NCI-H1092 treated with DMSO at 0.1 percent for 48 hours (cell line): ENCODE data around the gene TRAIP.

Experiments
- DNase-seq: peaks from one replicate; lab custom pipeline; 2025; lab: John Stamatoyannopoulos, UW

The TRAIP gene

DNA sequence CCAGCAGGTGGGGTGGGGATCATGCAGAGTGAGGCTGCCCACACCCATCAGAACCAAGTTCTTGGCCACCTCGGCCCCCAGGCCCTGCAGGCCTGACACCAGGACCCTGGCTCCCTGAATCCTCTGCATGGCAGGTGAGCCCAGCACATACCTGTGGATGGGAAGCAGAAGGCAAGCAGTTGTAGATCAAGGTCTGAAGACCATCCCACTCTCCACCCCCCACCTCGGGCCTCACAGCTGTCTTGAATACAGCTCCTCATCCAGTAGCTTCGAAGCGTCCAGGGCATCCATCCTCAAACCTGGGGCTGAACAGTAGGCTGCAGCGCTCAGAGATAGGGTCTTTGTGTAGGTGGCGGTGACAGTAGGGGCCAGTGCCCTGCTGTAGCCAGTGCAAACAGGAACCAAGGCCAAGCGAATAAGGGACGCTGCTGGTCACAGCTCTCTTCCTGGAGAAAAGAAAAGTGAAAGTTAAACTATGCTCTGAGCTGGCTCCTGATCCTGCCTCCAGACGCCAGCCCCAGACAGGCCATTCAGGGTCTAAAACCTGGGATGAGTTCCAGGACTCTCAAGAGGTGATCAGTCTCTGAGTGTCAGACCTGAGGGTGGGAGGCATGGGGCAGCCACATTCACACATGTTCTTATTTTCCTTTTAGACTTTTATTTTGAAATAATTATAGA is 42.7 kb downstream of the TRAIP start, which contains the start of gene UBA7:
Gene UBA7, minus strand, starts transcription at position 457 of the 678 bp plus-strand sequence. Its CDS starts 166 bp downstream, at position 291.
- DNase-seq: no peak

DNA sequence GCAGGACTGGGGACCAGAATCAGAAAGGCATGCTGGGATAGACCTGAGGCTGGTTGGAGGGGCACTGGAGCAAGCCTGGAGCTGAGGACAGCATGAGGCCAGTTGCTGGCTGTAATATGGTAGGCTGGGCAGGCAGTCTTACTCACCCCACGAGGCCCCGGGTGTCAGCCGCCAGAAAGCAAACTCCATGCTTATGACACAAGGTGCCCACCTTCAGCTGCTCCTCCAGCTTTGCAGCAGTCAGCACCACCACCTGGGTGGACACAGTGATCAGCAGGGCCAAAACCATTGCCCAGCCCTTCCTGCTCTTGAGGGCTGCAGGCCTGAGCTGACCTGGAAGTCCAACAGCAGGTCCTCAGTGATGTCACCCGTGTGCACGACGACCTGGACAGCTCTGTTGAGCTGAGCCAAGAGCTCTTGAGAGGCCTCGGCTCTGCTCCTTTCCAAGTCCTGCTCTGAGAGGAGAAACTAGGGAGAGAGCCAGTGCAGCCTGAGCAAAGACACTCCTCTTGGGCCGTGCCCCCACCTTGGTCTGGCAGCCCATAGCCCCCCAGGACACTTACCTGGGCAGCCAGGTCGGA is 43.4 kb downstream of the TRAIP start:
- DNase-seq: no peak

DNA sequence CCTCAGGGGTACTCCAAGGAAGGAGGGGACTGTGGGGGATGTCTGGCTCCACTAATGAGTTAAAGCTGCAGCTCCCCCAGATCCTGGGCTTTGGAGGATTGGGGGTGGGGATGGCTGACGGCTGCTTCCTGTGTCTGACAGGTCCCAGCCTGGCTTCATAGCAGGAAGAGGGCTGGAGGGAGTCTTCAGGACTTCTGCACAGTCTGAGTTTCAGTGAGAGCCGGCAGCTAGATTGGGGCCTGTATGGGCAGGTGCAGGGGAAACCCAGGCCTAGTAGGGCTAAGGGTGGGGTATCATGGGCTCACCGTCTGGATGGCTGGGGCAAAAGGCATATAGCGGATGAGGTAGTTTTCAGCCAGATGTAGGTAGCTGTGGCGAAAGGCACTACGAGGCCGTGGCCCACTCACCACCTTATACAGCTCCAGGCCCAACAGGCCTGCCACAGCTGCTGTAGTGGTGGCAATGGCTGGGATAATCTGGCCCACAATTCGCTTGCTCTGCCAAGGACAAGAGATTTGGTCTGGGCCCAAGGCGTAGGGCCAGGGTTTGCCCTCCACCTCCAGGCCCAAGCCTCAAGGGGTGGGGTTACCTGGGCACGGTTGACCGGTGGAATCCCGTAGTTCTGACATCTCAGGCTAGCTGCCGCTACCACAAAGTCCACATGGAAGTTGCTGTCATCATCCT is 48.8 kb downstream of the TRAIP start:
- DNase-seq: no peak

DNA sequence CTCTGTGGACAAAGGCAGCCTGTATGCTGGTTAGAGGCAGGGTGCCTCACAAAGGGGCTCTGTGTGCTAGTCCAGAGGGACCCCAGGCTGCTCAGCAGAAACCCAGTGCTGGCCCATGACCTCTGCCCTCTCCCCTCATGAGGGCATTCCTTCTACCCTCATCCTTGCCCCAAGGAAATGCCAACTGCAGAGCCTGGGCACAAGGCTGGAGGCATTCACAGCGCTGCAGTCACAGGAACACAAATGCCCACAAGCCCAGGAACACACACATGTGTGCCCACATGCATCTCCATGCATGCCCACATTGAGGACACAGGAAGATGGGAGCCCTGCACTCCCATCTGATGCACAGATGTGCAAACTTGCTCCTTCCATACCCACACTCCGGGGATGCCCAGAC is 49.5 kb downstream of the TRAIP start:
- DNase-seq: no peak

DNA sequence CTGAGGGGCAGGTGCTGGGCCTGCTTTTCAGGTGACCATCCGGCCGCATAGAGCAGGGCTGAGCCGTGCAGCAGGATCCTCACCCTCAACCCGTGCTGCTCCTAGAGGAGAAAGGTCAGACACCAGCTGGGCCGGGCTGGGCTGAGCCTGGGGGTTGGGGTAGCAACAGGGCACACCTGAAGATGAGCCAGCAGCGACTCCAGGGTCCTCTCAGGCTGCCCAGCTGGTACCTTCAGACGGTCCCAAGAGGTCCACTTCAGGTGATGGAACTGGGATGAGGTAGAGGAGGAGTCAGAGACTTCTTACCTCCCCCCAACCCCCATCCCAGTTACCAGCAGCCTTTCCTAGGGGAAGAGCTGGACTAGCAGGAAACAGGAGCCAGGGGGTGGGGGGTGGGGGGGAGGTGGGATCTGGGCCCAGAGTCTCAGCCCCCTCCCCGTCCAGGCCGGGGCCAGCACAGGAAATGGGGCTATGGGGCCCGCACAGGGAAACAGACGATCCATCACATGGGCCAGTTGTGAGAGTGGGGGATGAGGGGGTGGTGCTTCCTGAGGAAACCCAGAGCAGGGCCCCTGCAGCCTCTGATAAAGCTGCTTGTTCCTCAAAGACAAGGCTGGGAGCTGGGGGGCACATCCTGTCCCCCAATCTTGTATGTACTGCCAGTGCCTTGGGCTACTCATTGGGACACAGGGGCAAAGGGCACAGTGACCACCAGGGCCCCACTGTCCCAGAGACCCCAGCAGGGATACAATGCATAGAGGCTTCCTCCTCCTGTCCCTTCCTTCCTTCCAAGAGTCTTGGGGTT is 50.3 kb downstream of the TRAIP start:
- no peak for DNase-seq

DNA sequence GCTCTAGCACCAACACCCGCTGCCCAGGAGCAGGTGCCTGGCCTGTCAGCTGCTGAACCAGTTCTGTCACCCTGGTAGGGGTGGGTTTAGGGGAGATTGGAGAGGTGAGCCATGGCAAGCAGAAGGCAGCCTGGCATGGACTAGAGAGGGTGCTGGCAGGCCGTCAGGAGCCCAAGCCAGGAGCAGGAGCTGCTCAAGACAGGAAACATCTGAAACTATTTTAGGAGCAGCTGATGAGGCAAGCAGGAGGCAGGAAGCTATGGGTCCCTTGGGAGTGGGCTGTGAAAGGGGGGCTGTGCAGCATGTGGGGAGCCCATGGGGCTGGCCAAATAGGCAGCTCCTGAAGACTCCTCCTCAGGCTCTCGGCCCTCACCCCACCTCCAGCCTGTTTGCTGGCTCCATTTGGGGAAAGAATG is 51.0 kb downstream of the TRAIP start:
- DNase-seq: no peak

DNA sequence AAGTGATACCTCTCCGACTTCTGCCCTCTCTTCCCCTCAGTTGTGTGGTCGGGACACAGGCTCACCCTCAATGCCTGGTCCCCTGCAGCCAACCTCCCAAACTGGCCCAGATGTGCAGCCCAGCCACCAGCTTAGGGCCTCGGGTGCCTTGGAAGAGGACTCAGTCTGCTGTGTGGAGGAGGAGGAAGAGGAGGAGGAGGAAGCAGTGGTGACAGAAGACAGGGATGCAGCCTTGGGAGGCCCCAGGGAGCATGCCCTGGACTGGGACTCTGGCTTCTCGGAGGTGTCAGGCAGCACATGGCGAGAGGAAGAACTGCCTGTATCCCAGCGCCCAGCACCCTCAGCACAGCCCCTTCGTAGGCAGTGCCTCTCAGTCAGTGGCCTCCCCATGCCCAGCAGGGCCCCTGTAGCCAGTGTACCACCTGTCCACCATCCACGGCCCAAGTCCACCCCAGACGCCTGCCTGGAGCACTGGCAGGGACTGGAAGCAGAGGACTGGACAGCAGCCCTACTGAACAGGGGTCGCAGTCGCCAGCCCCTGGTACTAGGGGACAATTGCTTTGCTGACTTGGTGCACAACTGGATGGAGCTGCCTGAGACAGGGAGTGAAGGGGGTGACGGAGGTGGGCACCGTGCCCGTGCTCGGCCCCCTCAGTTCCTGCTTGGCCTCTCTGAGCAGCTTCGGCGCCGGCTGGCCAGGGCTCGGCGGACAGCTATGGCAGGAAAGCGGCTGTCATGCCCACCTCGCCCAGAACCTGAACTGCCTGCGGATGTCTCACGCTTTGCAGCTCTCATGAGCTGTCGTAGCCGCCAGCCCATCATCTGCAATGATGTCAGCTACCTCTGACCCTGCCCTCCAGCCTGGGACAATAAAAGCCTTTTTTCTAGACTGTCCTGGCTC is 52.0 kb downstream of the TRAIP start:
- DNase-seq: no peak

DNA sequence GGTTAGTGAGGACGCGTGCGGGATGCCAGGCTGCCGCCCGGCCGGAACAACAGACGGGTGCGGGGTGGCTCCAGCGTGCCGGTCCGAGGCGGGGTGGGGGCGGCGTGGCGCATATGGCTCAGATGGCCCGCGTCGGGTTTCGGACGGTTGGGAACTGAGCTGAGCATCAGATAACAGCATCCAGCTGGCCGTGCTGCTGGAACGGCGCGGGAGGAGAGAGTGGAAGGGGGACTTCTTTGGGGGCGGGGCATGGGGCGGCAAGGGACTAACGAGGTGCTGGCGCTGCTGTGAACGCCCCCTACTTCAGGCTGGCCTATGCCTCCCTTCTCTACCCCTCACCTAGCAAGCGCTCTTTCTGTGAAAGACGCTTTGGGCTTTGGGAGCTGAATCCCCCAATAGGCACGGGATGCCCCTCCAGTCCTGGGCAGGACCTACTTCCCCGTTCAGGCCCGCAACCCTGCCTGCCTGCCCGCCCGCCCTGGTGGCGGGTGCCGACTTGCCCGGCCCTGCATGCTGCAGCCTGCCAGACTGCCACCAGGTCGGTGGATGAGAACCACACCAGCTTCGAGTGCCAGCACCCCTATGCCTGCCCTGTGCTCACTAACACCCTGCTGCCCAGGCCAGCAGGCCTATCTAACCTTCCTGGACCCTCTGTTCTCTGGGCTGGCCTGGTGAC is 52.8 kb downstream of the TRAIP start:
- DNase-seq: no peak

DNA sequence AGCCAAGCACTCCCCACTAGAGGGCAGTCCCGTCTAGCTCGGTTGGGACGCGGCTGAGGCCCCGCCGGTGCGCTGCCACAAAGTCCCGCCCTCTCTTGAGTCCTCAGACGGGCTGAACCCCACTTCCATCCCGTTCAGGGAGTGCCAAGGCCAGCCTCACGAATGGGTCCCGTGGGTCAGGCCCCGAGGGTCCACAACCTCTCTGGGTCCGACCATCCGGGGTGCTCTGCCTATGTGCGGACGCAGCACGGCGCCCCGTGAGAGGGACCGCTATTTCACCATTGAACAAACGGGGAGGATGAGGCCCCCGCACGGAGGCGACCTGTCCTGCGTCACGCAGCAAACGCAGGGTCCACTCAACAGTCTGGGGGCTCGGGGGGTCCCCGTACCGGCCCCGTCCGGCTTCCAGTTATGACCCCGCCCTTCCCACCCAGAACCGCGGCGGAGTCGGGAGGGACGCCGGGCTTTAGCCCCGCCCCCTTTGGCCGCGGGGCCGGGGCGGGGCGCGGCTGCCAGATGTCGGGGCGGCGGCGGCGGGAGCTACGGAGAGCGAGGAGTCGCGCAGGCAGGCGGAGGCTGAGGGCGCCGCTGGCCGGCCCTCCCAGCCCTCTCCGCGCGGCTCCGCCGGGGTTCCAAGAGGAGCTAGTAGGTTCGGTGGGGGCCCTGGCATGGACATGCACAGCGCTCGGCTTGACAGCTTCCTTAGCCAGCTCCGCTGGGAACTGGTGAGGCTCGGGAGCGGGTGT is 53.5 kb downstream of the TRAIP start, which contains the start of gene INKA1:
Gene INKA1, plus strand, starts transcription at position 543 of the 746 bp plus-strand sequence. Its CDS starts 132 bp downstream, at position 675.
- peak; percentile 64 for DNase-seq

DNA sequence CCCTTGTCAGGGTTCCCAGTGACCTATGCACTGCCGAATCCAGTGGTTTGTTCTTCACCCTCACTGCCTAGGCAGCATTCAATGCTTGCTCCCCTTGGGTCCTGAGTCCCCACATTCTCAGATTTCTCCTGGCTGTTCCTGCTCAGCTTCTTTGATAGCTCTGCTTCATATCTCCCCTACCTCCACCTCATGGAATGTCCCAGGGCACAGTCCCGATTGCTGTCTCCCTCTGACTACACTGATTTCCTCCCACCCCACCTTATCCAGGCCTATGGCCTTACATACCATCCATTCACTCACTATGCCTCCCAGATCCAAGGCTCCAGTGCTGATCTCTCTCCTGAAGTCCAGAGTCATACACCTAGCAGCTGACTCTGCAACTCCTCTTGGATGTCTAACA is 55.2 kb downstream of the TRAIP start:
- no peak for DNase-seq

DNA sequence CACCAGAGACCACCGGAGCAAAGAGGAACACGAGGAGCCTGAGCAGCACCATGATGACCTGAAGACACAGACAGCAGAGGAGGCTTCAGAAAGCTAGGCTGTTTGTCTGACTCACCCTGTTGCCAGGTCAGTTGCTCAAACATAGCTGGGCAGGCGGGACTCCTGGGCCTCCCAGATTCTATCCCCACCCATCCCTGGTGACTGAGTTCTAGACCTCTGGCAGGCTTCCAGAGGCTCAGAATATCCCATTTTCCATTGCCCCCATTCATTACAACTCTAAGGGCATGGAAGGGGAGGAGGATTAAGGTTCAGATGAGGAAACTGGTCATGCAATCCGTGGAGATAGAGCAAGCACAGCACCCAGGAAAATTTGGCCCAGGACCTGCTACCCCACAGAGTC is 56.6 kb downstream of the TRAIP start, which contains the start of gene CDHR4:
Gene CDHR4, minus strand, starts transcription at position 113 of the 400 bp plus-strand sequence. Its CDS starts 61 bp downstream, at position 52.
- DNase-seq: no peak

DNA sequence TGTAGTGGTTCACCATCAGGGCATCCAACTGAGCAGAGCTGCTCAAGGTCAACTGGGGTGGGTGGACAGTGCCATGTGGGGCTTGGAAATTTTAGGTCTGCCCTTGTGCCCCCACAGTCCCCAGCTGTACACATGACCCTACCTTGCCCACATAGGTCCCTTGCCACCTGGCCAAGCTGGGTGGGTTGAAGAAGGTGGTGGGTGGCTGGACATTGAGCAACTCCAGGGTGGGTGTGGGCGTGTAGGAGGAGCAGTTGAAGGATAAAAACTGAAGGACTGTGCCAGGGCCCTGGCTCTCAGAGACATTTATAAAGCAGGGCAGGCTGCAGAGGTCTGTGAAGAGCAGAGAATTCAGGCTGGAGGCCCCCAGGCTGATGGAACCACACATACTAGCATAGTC is 57.3 kb downstream of the TRAIP start:
- no peak for DNase-seq

DNA sequence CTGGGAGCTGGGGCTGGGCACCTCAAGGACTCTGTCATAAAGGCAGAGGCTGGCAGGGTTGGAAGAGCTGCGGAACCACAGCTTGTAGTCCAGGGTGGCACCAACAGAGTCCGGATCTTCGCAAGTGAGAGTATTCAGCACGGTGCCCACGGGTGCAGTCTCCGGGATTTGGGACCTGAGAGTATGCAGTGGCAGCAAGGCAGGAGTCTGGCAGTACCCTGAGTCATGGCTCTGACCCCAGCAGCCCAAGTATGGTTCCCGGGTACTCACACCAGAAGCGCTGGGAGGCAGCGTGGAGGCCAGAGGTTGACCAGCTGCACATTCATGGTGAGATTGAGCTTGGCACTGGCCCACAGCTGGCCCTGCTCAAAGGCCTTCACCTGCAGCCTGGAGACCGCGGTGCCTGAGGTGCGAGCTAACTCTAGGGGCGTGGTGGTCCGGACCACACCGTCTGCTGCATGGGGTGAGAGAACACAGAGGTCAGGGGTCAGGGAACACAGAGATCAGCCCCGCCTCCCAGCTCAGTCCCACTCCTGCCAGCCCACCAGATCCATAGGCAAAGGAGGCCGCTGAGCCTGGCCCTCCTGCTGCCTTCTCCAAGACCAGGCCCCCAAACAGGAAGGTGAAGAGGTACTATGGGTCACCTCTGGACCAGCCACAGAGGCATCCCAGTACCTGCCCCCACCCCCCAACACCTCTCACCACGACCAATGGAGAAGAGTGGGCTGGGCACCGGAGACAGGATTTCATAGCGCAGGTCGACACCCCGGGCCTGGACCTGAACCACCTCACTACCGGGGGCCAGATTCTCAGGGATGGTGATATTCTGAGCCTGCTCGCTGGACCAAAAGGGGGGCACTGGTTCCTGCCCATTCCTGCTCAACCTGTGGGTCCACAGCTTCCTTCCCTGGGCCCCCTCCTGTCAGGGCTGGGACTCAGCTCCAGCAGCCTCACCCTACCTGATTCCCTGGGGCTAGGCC is 61.1 kb downstream of the TRAIP start:
- DNase-seq: no peak

DNA sequence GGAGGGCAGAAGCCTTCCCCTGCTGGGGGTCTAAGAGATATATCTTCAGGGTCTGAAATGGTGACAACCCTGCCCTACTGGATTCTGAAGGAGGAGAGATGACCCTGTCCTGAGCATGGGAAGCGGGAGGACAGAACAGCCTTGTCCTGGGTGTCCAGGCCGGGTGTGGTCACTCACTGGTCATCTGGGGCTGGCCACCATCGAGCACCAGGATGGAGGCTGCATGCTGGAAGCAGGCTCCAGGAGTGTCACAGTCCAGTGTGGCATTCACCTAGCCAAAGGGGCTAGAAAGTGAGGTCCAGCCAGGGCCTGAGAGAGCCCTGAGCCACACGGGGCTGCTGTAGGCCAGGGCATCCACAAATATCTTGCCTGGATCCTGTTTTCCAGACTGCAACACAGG is 61.9 kb downstream of the TRAIP start:
- DNase-seq: no peak

DNA sequence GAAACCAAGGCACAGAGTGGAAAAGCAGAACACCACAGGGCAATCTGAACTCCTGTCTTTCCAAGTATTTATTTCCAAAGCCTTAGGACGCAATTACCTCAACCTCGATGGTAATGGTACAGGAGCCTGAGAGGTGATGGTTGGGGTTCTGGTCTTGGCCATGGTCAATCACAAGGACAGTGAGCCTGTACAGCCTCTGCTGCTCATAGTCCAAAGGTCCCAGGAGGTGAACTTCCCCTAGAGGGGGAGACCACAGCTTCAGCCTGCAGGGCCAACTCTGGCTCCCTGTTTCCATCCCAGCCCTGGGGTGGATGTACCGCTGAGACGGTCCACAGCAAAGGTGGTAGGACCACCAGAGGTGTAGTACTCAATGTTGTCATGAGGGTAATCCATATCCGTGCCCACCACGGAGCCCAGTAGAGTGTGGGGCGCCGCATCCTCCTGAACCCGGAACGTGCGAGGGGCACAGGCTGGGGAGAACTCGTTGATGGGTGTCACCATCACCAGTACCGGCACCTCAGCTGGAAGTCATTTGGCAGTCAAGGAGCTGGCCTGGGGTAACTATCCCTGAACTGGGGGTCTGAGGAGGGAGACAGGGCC is 62.8 kb downstream of the TRAIP start:
- no peak for DNase-seq

DNA sequence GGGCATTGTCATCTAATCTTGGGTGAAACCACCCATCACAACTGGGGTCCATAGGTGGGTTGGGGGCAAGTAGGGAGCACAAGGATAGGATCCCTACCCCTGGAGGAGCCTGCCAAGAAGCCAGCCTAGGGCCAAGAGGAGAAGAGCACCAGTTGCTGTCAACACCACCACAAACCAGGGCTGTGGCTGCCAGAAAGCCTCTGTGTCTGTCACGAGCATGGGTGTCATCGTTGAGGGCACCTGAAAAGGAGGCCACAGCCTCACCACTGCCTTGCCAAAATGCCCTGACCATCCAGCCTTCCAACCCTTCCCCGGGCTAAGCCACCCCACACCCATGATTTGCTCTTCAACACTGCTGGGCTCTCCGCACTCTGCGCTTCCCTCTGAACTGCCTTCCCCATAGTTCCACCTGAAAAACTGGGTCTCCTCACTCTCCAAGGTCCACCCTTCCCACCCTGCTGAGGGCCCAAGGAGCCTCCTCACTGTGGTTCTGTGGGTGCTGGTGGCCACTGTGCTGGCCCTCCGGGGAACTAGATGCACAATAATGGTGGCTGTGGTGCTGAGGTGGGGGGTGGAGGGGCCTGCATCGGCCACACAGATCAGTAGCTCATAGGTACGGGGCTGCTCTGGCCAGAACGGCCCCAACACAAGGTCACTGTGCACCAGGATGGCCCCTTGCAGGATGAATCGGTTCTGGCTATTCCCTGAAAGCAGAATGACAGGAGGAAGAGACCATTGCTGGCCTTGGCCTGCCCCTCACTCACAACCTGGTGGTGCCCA is 63.8 kb downstream of the TRAIP start:
- no peak for DNase-seq

DNA sequence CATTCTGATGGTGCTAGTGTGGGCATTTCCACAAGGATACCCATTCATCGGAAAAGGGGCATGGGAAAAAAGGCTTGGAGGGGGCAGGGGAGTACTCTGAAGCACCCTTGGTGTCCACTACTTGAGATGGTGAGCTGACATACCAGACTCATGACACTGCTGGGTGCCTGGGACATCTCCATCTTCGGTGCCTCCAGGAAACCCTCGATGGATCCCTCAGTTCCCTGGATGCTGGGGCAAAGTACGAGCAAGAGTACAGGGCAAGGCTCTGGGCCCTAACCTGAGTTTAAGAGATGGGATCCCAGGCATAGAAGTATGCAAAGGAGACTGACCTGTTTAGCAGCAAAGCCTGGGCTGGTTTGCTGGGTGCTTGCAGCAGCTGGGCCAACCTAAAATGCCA is 64.8 kb downstream of the TRAIP start:
- DNase-seq: no peak
